SK-N-SH (cell line): ENCODE data around the gene KLC1. TPM values are rescaled to one million over a fixed set of nuclear protein-coding genes. Genes with fewer than 3 reads are reported as not detected.

Experiments used
- CTCF ChIA-PET: fragments of 300-600, 350-600 bp; formaldehyde crosslinking; extraction: SDS; loops from one replicate; lab custom pipeline; 2021; lab: Yijun Ruan, JAX
- POLR2A ChIA-PET: fragments of 350-600 bp; sonication (Branson Sonifier 250); formaldehyde crosslinking; extraction: SDS; loops from one replicate; lab custom pipeline; 2020; ENCODE audit warnings: antibody characterized with exemption, inconsistent platforms; lab: Yijun Ruan, JAX
- DNase-seq: peaks from one replicate; pipeline ENCODE4 v3.0.0; 2012
- H2AFZ ChIP-seq: fragments of 200-600 bp; sonication (generic); 2 replicates; pipeline ENCODE4 v1.8.1; 2016; ENCODE audit warnings: antibody characterized with exemption, mild to moderate bottlenecking, low read depth
- H3F3A ChIP-seq: fragments of 200-600 bp; sonication (generic); replicated peaks from 2 replicates; pipeline ENCODE3; 2016; ENCODE audit warnings: antibody characterized with exemption, mild to moderate bottlenecking; ENCODE audit not compliant: insufficient read depth
- H3K27ac ChIP-seq, 2 experiments: fragments of 200-500 bp in 1 of 2; fragments of 200-600 bp in 1 of 2; sonication (Bioruptor generic) in 1 of 2; sonication (generic), shearing (Covaris generic) in 1 of 2; 2 replicates each; pipeline versions ENCODE4 v1.5.1 to v1.6.1; 2014 to 2016; ENCODE audit warnings: low read depth in 2 of 2, inconsistent platforms in 1 of 2, low read length in 1 of 2, mild to moderate bottlenecking in 1 of 2, mixed read lengths in 1 of 2
- H3K27me3 ChIP-seq: fragments of 200-600 bp; sonication (generic), shearing (Covaris generic); 2 replicates; pipeline ENCODE4 v1.6.1; 2016; ENCODE audit warnings: mixed run types; ENCODE audit not compliant: insufficient read depth
- H3K36me3 ChIP-seq, 2 experiments: fragments of 200-500 bp in 1 of 2; fragments of 200-600 bp in 1 of 2; sonication (Bioruptor generic) in 1 of 2; sonication (generic) in 1 of 2; replicated peaks in 1 of 2; 2 replicates each; pipeline versions ENCODE3 to v1.5.1; 2014 to 2016; ENCODE audit warnings: low read length in 1 of 2, mild to moderate bottlenecking in 1 of 2; ENCODE audit not compliant: insufficient read depth in 2 of 2, control insufficient read depth in 1 of 2
- H3K4me1 ChIP-seq, 2 experiments: fragments of 200-500 bp in 1 of 2; fragments of 200-600 bp in 1 of 2; sonication (Bioruptor generic) in 1 of 2; sonication (generic), shearing (Covaris generic) in 1 of 2; 2 replicates each; pipeline versions ENCODE4 v1.5.1 to v1.6.1; 2014 to 2016; ENCODE audit warnings: low read depth in 1 of 2, low read length in 1 of 2, mixed run types in 1 of 2; ENCODE audit not compliant: insufficient read depth in 2 of 2, control insufficient read depth in 1 of 2
- H3K4me2 ChIP-seq: fragments of 200-600 bp; sonication (generic), shearing (Covaris generic); 2 replicates; pipeline ENCODE4 v1.6.1; 2017; ENCODE audit warnings: mixed run types
- H3K4me3 ChIP-seq, 2 experiments: fragments of 200-500 bp in 1 of 2; fragments of 200-600 bp in 1 of 2; sonication (Bioruptor generic) in 1 of 2; sonication (generic), shearing (Covaris generic) in 1 of 2; 2 replicates each; pipeline versions ENCODE4 v1.5.1 to v1.8.1; 2014 to 2016; ENCODE audit warnings: low read depth in 2 of 2, inconsistent platforms in 1 of 2, low read length in 1 of 2, mild to moderate bottlenecking in 1 of 2, mixed read lengths in 1 of 2, moderate library complexity in 1 of 2
- H3K79me2 ChIP-seq: fragments of 200-600 bp; sonication (generic); 2 replicates; pipeline ENCODE4 v1.8.1; 2017; ENCODE audit warnings: mild to moderate bottlenecking; ENCODE audit not compliant: insufficient read depth
- H3K9ac ChIP-seq: fragments of 200-600 bp; sonication (generic); 2 replicates; pipeline ENCODE4 v1.6.1; 2017; ENCODE audit warnings: mixed run types
- H3K9me2 ChIP-seq: fragments of 200-600 bp; sonication (generic); 2 replicates; pipeline ENCODE4 v1.6.1; 2017; ENCODE audit warnings: mixed run types
- H3K9me3 ChIP-seq: fragments of 200-600 bp; sonication (generic); 2 replicates; pipeline ENCODE4 v1.6.1; 2017; ENCODE audit warnings: mixed run types, mild to moderate bottlenecking, moderate library complexity
- H4K20me1 ChIP-seq: fragments of 200-600 bp; sonication (generic); 2 replicates; pipeline ENCODE4 v1.6.1; 2017; ENCODE audit warnings: mild to moderate bottlenecking, mixed run types; ENCODE audit not compliant: insufficient read depth
- CHD2 ChIP-seq: fragments of 150-350 bp; IDR thresholded peaks from 2 replicates; pipeline ENCODE4 v1.6.1; 2018; ENCODE audit warnings: low read length; ENCODE audit not compliant: partially characterized antibody
- CTCF ChIP-seq: fragments of 200-600 bp; sonication (generic); IDR thresholded peaks from 2 replicates; pipeline ENCODE4 v1.6.1; 2017; ENCODE audit warnings: antibody characterized with exemption, mild to moderate bottlenecking, moderate library complexity
- EZH2phosphoT487 ChIP-seq: fragments of 200-600 bp; sonication (generic); IDR thresholded peaks from 2 replicates; pipeline ENCODE4 v1.6.1; 2017; ENCODE audit warnings: low read depth, mixed run types, mild to moderate bottlenecking, antibody characterized with exemption, moderate library complexity, borderline replicate concordance
- FOSL2 ChIP-seq: IDR thresholded peaks from 2 replicates; pipeline ENCODE4 v1.4.0; 2012; ENCODE audit warnings: low read depth, mild to moderate bottlenecking, moderate library complexity, borderline replicate concordance
- FOXM1 ChIP-seq: IDR thresholded peaks from 2 replicates; pipeline ENCODE4 v1.4.0; 2012; ENCODE audit warnings: low read depth, mild to moderate bottlenecking
- MXI1 ChIP-seq: IDR thresholded peaks from 2 replicates; pipeline ENCODE4 v1.6.1; 2012; ENCODE audit warnings: mild to moderate bottlenecking, low read depth, low read length, improper control_type of control experiment
- NFIC ChIP-seq: IDR thresholded peaks from 2 replicates; pipeline ENCODE4 v1.4.0; 2012; ENCODE audit warnings: borderline replicate concordance
- REST ChIP-seq: IDR thresholded peaks from 2 replicates; pipeline ENCODE4 v1.6.1; 2012; ENCODE audit warnings: mild to moderate bottlenecking, low read depth, low read length, moderate library complexity
- SIN3A ChIP-seq: IDR thresholded peaks from 2 replicates; pipeline ENCODE4 v1.6.1; 2012; ENCODE audit warnings: low read depth, mild to moderate bottlenecking, low read length, moderate library complexity, borderline replicate concordance
- SMC3 ChIP-seq: IDR thresholded peaks from 2 replicates; pipeline ENCODE4 v1.6.1; 2012; ENCODE audit warnings: low read depth, low read length, improper control_type of control experiment
- TAF1 ChIP-seq: IDR thresholded peaks from 2 replicates; pipeline ENCODE4 v1.6.1; 2012; ENCODE audit warnings: low read depth, mild to moderate bottlenecking, low read length, moderate library complexity, borderline replicate concordance
- YY1 ChIP-seq: IDR thresholded peaks from 2 replicates; pipeline ENCODE4 v1.4.0; 2012; ENCODE audit warnings: low read depth, mild to moderate bottlenecking
- WGBS: methylation state at CpG from one replicate; pipeline ENCODE4 v1.1.6; 2017; ENCODE audit warnings: low lambda C conversion rate; 5-methylcytosine and 5-hydroxymethylcytosine counted together
- polyA plus RNA-seq, 3 experiments: library from polyadenylated mRNA; depleted of rRNA; stranded (reverse); fragments of >200 nt; gene quantifications; 2 replicates each; pipeline ENCODE4 v1.2.3, GENCODE V29; 2012
- TF ChIP-seq, protein P1 (sequence below): fragments of 150-350 bp; IDR thresholded peaks from 2 replicates; pipeline ENCODE4 v1.6.1; 2017; ENCODE audit warnings: antibody characterized with exemption, low read length, low read depth, borderline replicate concordance
- TF ChIP-seq, protein P2 (sequence below): IDR thresholded peaks from 2 replicates; pipeline ENCODE4 v1.4.0; 2012; ENCODE audit warnings: low read depth, borderline replicate concordance
- TF ChIP-seq, protein P3 (sequence below): IDR thresholded peaks from 2 replicates; pipeline ENCODE4 v1.4.0; 2012; ENCODE audit warnings: low read depth, borderline replicate concordance
- TF ChIP-seq, protein P4 (sequence below): IDR thresholded peaks from 2 replicates; pipeline ENCODE4 v1.4.0; 2012; ENCODE audit warnings: low read depth

KLC1 gene
- polyA plus RNA-seq, 1 of the 3 experiments (the other 2 are of a cell fraction): 308 TPM

GRCh38 chr14:103733651-103734050 lies 104.6 kb downstream of the KLC1 start:
- POLR2A ChIA-PET: no interaction called here
- H4K20me1 ChIP-seq: no peaks in the 10 kb centered on the region
- no peak for DNase-seq
- TF ChIP-seq CHD2 (no peak), FOXM1 (no peak), EZH2phosphoT487 (no peak), SMC3 (no peak), CTCF (no peak), REST (no peak), FOSL2 (no peak), SIN3A (no peak), MXI1 (no peak), NFIC (no peak), YY1 (no peak), TAF1 (no peak)
- TF ChIP-seq, protein P1, sequence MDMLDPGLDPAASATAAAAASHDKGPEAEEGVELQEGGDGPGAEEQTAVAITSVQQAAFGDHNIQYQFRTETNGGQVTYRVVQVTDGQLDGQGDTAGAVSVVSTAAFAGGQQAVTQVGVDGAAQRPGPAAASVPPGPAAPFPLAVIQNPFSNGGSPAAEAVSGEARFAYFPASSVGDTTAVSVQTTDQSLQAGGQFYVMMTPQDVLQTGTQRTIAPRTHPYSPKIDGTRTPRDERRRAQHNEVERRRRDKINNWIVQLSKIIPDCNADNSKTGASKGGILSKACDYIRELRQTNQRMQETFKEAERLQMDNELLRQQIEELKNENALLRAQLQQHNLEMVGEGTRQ: no peak
- TF ChIP-seq, protein P2, sequence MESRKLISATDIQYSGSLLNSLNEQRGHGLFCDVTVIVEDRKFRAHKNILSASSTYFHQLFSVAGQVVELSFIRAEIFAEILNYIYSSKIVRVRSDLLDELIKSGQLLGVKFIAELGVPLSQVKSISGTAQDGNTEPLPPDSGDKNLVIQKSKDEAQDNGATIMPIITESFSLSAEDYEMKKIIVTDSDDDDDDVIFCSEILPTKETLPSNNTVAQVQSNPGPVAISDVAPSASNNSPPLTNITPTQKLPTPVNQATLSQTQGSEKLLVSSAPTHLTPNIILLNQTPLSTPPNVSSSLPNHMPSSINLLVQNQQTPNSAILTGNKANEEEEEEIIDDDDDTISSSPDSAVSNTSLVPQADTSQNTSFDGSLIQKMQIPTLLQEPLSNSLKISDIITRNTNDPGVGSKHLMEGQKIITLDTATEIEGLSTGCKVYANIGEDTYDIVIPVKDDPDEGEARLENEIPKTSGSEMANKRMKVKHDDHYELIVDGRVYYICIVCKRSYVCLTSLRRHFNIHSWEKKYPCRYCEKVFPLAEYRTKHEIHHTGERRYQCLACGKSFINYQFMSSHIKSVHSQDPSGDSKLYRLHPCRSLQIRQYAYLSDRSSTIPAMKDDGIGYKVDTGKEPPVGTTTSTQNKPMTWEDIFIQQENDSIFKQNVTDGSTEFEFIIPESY: no peak
- TF ChIP-seq, protein P3, sequence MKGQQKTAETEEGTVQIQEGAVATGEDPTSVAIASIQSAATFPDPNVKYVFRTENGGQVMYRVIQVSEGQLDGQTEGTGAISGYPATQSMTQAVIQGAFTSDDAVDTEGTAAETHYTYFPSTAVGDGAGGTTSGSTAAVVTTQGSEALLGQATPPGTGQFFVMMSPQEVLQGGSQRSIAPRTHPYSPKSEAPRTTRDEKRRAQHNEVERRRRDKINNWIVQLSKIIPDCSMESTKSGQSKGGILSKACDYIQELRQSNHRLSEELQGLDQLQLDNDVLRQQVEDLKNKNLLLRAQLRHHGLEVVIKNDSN: no peak
- TF ChIP-seq, protein P4, sequence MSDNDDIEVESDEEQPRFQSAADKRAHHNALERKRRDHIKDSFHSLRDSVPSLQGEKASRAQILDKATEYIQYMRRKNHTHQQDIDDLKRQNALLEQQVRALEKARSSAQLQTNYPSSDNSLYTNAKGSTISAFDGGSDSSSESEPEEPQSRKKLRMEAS: no peak
- TF ChIP-seq, all 33 proteins: peak for 0
- Histone ChIP-seq H3K27me3 (no peaks in the 10 kb centered on the region), H2AFZ (no peak overlapping the region), H3K9me2 (no peaks in the 10 kb centered on the region), H3K27ac (no peak overlapping the region), H3F3A (no peaks in the 10 kb centered on the region), H3K36me3 (peaks cover 9 to 65% of the 10 kb centered on the region in 2 experiments), H3K4me2 (no peak overlapping the region), H3K79me2 (no peaks in the 10 kb centered on the region), H3K9me3 (no peaks in the 10 kb centered on the region), H3K9ac (no peak overlapping the region), H3K4me1 (no peaks in the 10 kb centered on the region), H3K4me3 (no peak overlapping the region)
- 94% methylated on average over 14 of the region's 14 CpGs for WGBS
- CTCF ChIA-PET: no interaction called here
